Raji (cell line): Measurements from ENCODE around the gene TCF7L2.

Experiments
- POLR2A ChIP-seq: IDR thresholded peaks from 2 replicates; pipeline ENCODE4 v1.6.1; 2011; ENCODE audit warnings: low read depth, low read length, control low read depth; ENCODE audit not compliant: insufficient read depth

TCF7L2 gene

DNA sequence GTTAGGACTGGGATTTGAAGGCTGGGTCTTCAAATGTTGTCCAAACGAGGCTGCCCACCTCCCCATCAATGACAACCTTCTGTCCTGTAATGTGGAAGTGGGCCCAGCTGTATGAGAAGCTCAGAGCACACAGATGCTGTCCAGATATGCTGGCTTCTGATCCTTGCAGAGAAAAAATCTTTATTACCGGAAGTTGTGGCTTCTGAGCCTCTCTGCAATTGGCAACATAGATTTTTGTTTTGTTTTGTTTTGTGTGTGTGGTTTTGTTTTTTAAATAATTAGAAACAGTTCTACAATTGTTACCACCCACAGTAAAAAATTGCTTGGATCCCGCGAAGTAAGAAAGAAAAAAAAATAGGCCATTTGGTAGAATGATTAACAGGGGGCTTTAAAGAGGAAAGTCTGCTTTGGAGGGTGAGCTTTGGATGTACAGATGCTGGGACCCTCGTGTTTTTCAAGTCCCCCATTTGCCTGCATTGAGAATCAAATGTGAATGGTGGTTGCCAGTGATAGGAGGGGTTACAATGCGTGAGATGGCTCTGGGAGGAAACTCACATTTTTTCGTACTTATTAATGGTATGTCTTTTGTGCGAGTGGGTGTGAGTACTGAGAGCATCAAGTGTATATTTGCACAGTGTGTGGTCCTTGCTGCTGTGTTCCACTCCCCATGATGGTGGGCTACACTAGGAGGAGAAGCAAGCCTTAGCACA is 153.2 kb downstream of the TCF7L2 start:
- no peak for TF ChIP-seq POLR2A

- TF ChIP-seq POLR2A: no peak
These were observed 154.0 kb downstream of the TCF7L2 start for GRCh38 chr10:113104047-113104446.

DNA sequence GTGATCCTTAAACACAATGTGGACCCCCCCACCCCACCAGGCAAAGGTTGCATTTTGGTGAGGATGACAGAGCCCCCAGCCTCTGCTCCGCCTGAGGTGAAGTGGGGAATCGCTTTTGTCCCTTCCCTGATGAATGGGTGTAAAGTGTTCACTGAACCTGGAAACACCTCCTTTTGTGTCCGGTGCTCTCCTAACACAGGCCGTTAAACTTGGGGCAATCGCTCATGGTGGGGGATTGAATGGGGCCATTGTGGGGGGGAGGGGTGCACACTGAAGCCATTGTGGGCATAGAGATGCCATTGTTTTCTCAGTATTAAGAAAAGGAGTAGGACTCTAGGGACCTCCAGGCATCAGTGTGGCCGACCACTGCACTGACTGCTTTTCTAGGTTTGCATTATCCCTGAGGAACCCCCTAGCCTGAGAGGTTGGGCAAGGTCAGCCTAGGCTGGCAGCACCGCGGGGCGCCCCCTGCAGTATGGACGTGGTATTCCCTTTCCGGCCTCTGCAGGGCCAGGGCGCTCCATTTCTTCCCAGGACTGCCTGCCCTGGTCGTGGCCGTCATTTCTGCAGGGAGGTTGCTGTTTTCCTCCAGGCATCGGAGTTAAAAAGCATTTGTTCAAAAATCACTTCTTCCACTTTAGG is 158.3 kb downstream of the TCF7L2 start:
- TF ChIP-seq POLR2A: no peak

DNA sequence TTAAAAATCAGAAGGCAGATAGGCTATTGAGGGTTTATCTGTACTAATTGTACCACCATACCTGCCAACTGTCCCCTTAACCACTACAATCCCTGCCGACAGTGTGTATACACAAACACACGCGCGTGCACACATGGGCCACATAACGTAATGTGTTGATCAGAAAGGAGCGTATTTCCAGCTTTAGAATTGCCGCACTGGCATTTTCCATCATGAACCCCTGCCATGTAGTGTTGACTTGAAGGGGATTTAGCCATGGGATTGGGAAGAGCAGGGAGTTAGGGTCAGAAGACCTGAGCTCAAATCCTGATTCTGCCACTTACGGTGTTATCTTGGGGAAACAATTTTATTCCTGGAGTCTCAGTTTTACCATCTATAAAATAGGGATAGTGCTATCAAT is 158.9 kb downstream of the TCF7L2 start:
- TF ChIP-seq POLR2A: no peak

GRCh38 chr10:113111260-113111659 is 161.2 kb downstream of the TCF7L2 start:
- no peak for TF ChIP-seq POLR2A

GRCh38 chr10:113111900-113112853 is 162.1 kb downstream of the TCF7L2 start:
- no peak for TF ChIP-seq POLR2A

GRCh38 chr10:113113241-113113640 is 163.2 kb downstream of the TCF7L2 start:
- TF ChIP-seq POLR2A: no peak

DNA sequence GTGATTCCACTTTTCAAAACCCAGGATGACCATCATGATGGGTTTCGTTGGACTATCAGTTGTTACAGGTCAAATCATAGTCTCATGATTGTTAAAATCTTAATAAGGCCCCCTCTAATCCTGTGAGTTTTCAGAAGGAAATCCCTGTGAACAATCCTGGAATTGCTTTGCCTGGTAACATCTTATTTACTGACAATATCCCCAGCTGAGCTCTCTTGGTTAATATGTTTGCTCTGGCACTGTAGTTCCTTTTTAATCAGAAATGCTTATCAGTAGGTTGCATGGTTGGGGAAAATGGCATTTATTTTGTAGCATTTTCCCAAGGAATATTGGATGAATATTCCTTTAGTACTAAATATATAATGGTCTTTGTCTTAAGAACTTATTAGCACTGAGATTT is 163.9 kb downstream of the TCF7L2 start:
- TF ChIP-seq POLR2A: no peak

DNA sequence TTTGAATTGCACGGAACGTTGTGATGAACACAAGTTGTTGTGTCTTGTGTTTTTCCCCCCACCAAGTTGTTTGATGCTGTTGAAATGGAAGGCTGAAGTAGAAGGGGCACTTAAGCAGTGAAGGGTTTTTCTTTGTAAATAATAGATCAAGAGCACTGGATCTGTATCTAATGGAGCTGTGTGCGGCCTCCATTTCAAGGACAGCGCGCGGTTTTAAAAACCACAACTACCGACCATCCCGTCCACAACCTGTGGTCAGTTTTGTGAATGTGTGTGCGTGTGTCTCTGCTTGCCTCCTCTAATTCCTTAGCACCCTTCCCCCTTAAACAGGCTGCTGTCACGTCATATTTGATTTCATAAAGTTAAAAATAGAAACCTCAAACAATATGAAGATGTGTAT is 165.5 kb downstream of the TCF7L2 start:
- no peak for TF ChIP-seq POLR2A

GRCh38 chr10:113118882-113119281 is 168.8 kb downstream of the TCF7L2 start:
- no peak for TF ChIP-seq POLR2A

GRCh38 chr10:113119801-113120200 is 169.8 kb downstream of the TCF7L2 start:
- TF ChIP-seq POLR2A: no peak

DNA sequence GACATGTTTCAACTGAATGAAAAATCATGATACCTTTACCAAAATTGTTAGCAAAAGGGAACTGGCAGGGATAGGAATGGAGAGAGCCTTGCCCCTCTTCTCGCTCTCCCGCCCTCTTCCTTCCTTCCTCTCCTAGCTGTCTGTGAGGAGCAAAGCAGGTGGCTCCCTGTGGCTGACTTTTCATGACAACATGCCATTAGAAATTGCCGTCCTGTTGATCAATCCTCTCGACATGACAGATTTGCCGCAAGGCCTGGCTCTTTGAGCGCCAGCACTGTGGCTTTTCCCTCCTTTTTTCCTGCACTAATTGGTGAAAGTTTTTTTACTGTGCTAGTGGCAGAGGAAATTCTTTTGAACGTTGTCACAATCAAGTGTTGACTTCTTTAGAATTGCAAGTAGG is 171.1 kb downstream of the TCF7L2 start:
- TF ChIP-seq POLR2A: no peak

- TF ChIP-seq POLR2A: no peak
These were observed 172.9 kb downstream of the TCF7L2 start for GRCh38 chr10:113122947-113123346.

GRCh38 chr10:113124724-113125123 is 174.7 kb downstream of the TCF7L2 start:
- no peak for TF ChIP-seq POLR2A

GRCh38 chr10:113125612-113126011 is 175.6 kb downstream of the TCF7L2 start:
- no peak for TF ChIP-seq POLR2A
